SKM-1 (cell line): ENCODE results near the gene TUBB8.
"Not testable (repeated sequence)": the region's sequence is repeated elsewhere in the genome, so short reads cannot be mapped to it uniquely, and the experiment has no call there.

Experiments used
- DNase-seq: peaks from one replicate; lab custom pipeline; 2025; ENCODE audit not compliant: unreplicated experiment; lab: John Stamatoyannopoulos, UW

TUBB8 gene

GRCh38 chr10:49926-50325 is 830 bp upstream of the TUBB8 start:
- not testable (repeated sequence) for DNase-seq

DNA sequence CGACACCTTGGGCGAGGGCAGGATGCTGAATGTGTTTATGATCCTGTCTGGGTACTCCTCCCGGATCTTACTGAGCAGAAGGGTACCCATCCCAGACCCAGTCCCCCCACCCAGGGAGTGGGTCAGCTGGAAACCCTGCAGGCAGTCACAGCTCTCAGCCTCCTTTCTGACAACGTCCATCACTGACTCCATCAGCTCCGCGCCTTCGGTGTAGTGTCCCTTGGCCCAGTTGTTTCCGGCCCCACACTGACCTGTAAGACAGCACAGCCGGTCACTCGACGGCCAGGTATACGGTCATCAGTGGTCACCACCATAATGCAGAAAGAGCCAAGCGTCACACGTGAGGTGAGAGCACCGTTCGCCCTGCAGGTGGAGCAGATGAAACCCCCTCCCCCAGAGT is 1.2 kb downstream of the TUBB8 start:
- DNase-seq, result not testable (repeated sequence)

DNA sequence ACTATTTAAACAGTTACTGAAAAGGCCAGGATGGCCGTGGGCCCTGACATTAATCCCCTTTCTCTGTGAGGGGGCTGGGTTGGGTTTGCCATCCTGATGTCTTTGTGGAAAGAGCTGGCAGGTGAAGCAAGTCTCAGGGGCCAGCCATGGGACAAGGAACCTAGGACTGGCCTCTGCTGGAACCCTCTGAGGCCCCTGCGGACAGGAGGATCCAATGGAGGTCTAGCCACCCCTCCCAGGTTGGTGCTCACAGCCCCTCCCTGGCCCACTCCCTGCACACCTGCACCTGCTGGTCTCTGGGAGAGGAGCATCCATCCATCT is 35.8 kb downstream of the TUBB8 start:
- not testable (repeated sequence) for DNase-seq

- DNase-seq, result not testable (repeated sequence)
Observed at GRCh38 chr10:12444-13314, 36.4 kb downstream of the TUBB8 start.

GRCh38 chr10:11260-11659 is 37.8 kb downstream of the TUBB8 start:
- DNase-seq, result not testable (repeated sequence)

DNA sequence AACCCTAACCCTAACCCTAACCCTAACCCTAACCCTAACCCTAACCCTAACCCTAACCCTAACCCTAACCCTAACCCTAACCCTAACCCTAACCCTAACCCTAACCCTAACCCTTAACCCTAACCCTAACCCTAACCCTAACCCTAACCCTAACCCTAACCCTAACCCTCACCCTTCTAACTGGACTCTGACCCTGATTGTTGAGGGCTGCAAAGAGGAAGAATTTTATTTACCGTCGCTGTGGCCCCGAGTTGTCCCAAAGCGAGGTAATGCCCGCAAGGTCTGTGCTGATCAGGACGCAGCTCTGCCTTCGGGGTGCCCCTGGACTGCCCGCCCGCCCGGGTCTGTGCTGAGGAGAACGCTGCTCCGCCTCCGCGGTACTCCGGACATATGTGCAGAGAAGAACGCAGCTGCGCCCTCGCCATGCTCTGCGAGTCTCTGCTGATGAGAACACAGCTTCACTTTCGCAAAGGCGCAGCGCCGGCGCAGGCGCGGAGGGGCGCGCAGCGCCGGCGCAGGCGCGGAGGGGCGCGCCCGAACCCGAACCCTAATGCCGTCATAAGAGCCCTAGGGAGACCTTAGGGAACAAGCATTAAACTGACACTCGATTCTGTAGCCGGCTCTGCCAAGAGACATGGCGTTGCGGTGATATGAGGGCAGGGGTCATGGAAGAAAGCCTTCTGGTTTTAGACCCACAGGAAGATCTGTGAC is 38.7 kb downstream of the TUBB8 start:
- DNase-seq, result not testable (repeated sequence)
